Measurements from ENCODE around the gene SPINDOC. TPM values are rescaled to one million over a fixed set of nuclear protein-coding genes. Genes with fewer than 3 reads are reported as not detected.
"Not testable (repeated sequence)": the region's sequence is repeated elsewhere in the genome, so short reads cannot be mapped to it uniquely, and the experiment has no call there.

Gene SPINDOC
- total RNA-seq, 2 donors from 2014 or later: 11.8 to 15.1 TPM

DNA sequence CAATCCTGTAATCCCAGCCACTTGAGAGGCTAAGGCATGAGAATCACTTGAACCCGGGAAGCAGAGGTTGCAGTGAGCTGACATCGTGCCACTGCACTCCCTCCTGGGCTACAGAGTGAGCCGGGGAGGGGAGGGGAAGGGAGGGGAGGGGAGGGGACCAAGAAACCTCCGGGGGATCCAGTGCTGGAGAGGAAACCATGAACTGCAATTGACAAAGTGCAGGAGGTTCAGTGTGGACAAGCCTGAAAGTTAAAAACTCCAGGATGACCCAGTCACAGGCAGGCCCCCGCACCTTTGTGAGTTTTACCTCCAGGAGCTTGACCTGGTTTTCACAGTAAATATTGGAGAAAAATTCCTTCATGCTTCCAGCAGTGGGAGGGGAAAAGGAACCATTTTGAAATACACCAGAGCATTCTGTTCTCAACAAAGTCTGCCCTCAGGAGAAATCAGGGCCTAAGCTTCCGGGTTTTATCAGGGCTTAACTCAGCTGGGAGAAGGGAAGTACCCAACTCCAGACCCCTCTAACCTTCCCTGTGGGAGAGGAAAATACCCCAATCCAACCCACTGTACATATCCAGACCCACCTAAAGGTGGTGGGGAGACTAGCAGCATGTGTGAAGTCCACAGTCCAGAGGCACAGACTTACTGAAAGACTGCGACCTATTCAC lies 29.2 kb upstream of the SPINDOC start:
- intact Hi-C loops (cut with DNase I): no loop called here
- DNase-seq (ENCODE audit: low spot score): no peak

DNA sequence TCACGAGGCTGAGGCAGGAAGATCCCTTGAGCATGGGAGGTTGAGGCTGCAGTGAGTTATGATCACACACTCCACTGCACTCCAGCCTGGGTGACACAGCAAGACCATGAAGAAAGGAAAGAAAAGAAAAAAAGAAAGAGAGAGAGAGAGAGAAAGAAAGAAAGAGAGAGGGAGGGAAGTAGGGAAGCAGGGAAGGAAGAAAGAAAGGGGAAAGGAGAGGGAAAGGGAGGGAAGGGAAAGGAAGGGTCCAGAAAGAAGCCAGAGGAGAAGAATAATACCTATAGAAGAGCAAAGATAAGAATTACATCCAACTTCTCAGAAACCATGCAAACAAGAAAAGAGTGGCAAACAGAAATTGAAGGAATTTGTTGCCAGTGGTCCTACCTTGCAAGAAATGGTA lies 27.4 kb upstream of the SPINDOC start:
- DNase-seq (ENCODE audit: low spot score): no peak
- intact Hi-C loops (cut with DNase I): no loop called here

DNA sequence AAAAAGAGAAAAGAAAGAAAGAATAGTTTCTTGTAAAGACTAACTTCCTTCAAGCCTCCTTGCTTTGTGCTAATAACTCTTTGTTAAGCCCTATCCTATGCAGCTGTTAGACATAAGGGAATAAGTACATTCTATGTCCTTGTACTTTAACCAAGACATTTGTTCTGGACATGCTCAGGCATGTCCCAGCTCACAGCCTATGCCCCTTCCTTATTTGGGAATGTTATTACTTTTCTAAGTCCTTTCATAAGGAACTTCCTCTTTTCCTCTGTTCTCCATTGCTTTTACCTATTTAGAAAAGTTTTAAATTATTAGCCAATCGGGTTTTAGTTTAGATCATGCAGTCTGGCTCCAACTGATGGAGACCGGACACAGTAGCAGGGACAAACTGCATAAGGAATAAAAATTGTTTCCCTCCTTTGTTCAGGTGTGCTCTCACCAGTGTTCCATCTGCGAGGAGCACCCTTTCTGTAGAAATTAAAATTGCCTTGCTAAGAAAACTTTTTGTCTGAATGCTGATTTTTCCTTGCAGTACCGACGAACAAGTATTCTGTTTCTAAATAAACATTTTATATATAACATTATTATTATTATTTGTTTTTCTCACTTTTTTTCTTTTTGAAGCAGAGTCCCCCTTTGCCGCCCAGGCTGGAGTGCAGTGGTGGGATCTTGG lies 21.6 kb upstream of the SPINDOC start:
- DNase-seq (ENCODE audit: low spot score): no peak
- intact Hi-C loops (cut with DNase I): no loop called here

DNA sequence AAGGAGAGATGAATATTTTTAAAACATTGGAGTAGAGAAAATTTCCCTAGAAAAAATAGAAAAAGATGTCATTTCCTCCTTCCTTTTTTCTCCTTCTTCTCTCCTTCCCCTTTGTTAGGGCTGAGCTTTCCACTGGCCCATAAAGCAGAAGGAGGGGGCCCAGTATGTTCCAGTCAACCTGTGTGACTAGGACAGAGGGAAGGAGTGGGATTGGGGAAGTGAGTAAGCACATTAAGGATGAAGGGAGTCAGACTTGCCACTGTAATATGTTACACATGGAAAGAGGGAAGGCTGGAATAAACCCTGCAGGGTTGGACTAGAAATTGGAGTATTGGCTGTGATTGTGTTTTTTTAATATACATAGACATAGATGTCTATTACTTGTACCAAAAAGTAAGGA lies 20.1 kb upstream of the SPINDOC start:
- intact Hi-C loops (cut with DNase I): no loop called here
- no peak for DNase-seq (ENCODE audit: low spot score)

DNA sequence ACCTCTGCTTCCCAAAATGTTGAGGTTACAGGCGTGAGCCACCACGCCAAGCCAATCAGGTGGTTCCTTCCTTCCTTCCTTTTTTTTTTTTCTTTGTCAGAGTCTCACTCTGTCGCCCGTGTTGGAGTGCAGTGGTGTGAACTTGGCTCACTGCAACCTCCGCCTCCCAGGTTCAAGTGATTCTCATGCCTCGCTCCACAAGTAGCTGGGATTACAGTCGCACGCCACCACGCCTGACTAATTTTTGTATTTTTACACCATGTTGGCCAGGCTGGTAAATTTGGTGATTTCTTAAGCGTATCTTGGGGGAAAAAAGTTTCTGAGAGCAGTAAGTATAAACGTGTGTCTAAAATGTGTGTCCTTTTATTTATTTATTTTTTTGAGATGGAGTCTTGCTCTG lies 18.2 kb upstream of the SPINDOC start:
- intact Hi-C loops (cut with DNase I): no loop called here
- no peak for DNase-seq (ENCODE audit: low spot score)

DNA sequence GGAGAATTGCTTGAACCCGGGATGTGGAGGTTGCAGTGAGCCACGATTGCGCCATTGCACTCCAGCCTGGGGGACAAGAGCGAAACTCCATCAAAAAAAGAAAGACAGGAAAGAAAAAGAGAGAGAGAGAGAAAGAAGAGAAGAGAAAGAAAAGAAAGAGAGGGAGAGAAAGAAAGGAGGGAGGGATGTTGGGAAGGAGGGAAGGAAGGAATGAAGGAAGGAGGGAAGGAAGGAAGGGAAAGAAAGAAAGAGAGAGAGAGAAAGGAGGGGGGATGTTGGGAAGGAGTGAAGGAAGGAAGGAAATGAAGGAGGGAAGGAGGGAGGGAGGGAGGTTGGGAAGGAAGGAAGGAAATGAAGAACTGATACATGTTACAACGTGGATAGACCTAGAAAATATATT lies 12.3 kb upstream of the SPINDOC start:
- intact Hi-C loops (cut with DNase I): no loop called here
- no peak for DNase-seq (ENCODE audit: low spot score)

DNA sequence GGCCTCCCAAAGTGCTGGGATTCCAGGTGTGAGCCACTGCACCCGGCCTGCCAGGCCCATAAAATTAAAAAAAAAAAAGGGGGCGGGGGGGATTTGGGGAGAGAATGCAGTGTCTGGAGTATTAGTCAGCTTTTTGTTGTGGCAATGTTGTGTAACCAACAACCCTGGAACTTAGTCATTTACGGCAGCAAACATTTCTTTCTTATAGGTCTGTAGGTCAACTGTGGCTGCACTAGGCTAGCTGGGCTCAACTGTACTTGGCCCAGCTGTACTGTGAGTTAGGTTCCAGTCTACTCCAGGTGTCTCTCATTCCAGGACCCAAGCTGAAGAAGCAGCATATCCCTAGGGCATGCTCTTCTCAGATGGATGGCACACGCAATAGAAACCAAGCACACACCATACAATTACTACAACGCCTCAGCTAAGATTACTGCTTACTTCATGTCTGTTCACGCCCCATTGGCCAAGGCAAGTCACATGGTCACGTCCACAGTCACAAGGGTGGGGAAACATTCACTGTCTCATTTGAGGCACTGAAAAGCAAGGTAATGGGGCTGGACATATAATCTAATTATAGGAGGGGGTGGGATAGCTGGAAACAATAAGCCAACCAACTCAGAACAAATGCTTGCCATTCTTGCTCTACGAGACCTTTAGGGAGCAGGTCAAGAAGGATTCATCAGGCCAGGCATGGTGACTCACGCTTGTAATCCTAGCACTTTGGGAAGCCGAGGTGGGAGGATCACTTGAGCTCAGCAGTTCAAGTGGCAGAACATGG lies 10.4 kb upstream of the SPINDOC start:
- DNase-seq (ENCODE audit: low spot score): peak; percentile 29
- intact Hi-C loops (cut with DNase I): no loop called here

DNA sequence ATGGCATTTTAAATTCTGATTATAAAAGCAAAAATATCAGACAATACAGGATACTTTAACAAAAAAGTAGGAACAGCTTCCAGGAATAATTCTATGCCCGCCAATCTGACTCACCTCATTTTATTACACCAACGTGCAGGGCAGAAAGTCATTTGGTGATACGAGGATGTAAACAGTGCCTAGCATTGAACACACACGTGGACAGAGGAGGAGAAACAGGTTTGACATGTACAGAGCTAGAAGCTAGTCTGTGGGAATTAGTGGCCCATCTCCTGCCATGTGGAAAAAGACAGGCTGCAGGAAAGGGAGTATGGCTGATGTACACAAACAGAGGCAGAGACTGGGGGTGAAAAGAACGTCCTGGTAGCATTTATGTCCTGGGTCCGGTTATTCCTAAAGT lies 9.0 kb upstream of the SPINDOC start:
- intact Hi-C loops (cut with DNase I): no loop called here

DNA sequence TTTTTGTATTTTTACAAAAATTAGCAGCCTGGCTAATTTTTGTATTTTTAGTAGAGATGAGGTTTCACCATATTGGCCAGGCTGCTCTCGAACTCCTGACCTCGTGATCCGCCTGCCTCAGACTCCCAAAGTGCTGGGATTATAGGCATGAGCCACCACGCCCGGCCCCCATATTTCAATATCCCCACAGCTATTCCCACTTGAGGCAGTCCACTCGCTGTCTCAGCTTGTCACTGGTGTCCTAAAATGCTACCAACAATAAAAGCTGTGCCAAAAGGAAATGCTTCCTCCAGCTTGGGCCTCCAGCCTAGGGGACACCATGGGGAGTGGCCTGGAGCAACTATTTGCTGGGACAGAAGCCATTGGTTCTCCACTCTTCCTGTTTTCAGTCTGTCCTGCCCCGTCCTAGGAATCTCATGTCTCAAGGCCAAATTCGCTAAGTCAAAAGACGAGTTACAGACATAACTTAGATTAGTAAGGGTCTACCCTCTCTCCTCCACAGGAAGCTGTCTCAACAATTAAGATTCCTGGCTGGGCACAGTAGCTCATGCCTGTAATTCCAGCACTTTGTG lies 7.3 kb upstream of the SPINDOC start:
- no peak for DNase-seq (ENCODE audit: low spot score)
- intact Hi-C loops (cut with DNase I): no loop called here

More for the DNA sequence above, 9.0 kb upstream of the SPINDOC start:
- no peak for DNase-seq (ENCODE audit: low spot score)

DNA sequence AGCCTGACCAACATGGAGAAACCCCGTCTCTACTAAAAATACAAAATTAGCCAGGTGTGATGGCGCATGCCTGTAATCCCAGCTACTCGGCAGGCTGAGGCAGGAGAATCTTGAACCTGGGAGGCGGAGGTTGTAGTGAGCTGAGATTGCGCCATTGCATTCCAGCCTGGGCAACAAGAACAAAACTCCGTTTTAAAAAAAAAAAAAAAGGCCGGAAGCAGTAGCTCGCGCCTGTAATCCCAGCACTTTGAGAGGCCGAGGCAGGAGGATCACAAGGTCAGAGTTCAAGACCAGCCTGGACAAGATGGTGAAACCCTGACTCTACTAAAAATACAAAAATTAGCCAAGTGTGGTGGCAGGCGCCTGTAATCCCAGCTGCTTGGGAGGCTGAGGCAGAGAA lies 2.9 kb upstream of the SPINDOC start:
- intact Hi-C loops (cut with DNase I); DNase-seq (ENCODE audit: low spot score): not testable (repeated sequence)

DNA sequence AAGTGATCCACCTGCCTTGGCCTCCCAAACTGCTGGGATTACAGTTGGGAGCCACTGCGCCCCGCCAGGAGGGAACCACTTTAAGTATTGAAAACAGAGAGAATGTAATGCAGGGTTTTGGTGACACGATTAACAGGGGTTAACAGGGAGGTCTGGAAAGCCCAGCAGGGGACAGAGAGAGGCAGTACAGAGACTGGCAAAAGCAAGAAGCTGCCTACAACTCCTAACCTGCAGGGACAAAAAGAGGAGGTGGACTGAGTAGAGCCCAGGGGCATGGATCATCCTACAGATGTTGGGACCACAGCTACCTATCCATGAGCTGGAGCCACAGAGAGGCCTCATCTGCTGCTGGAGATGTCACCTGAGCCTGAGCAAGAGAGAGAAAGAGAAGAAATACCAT lies 1.7 kb upstream of the SPINDOC start:
- intact Hi-C loops (cut with DNase I): no loop called here
- no peak for DNase-seq (ENCODE audit: low spot score)

DNA sequence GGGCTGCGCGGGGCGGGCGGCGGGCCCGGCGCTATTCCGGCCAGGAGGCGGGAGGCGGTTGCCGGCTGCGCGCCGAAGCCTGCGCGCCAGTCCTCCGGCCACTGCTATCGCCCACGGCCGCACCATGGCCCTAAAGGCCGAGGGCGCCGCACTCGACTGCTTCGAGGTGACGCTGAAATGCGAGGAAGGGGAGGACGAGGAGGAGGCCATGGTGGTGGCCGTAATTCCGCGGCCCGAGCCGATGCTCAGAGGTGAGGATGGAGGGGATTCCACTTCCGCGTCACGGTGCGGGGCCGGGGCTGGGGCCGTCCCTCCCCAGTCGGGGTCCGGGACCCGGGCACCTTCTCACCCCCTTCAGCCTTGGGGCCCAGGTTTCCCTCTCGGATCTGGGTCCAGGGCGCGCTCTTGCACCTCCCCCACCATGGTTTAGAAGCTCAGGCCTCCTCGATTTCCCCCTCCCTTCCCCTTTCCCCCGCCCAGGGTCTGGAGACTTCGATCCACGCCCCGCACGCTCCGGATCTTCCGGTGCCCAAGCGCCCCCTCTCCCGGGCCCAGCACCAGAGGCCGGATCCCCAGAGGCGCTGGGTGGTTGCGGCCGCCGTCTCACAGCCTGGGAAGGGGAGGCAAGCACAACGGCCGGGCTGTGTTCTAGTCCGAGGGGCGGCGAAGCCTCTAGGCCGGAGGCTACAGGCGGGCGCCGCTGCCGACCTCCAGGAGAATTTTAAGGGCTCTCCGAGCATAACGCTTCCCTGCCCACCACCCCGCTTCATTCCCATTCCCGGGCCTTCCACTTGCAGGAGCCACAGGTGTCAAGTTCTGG lies 517 bp downstream of the SPINDOC start:
- DNase-seq (ENCODE audit: low spot score): peak; percentile 87
- intact Hi-C loops (cut with DNase I): no loop called here

DNA sequence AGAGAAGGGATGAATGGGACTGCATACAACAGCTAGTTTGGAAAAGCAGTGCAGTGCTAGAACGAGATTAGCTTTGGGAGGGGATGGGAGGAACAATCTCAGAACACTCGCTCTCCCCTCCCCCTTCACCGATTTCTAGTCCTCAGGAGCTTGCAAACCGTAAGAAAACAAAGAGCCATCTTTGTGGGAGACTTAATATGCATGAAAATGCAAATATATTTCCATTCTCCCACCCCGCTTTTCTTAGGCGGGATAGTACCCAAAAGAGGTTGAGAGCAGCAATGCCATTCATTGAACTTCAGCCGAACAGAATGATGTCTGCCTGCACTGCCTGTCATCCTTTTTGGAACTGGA lies 1.1 kb downstream of the SPINDOC start:
- intact Hi-C loops (cut with DNase I): no loop called here
- no peak for DNase-seq (ENCODE audit: low spot score)

DNA sequence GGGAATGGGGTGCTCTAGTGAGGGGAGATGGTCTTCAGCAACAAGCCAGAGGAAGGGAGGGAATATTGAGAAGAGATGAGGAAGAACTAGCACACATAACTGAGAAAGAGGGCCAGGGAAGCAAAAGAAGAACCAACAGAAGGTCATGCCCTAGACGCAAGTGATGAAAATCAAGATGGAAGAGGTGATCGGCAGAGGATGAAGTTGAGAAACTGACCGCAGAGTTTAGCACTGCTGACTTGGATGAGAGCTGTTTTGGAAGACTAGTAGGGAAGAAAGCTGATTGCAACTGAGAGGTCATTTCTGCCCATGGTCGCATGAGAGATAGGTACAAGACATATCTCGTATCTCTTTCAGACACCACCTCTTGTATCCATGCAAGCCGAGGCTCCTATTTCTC lies 2.9 kb downstream of the SPINDOC start:
- intact Hi-C loops (cut with DNase I): no loop called here
- DNase-seq (ENCODE audit: low spot score): no peak

DNA sequence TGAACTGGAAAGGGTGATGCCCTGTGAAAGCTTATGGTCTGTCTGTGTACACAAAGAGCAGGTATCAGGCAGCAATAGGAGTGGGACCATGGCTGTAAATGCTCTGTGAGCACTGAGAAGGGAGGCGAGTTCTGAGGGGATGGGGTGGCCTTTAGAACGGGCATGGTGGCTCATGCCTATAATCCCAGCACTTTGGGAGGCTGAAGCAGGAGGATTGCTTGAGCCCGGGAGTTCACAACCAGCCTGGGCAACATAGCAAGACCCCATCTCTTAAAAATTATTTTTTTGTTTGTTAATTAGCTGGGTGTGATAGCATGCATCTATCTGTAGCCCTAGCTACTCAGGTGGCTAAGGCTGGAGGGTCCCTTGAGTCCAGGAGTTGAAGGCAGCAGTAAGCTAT lies 3.5 kb downstream of the SPINDOC start:
- DNase-seq (ENCODE audit: low spot score): no peak
- intact Hi-C loops (cut with DNase I): no loop called here

DNA sequence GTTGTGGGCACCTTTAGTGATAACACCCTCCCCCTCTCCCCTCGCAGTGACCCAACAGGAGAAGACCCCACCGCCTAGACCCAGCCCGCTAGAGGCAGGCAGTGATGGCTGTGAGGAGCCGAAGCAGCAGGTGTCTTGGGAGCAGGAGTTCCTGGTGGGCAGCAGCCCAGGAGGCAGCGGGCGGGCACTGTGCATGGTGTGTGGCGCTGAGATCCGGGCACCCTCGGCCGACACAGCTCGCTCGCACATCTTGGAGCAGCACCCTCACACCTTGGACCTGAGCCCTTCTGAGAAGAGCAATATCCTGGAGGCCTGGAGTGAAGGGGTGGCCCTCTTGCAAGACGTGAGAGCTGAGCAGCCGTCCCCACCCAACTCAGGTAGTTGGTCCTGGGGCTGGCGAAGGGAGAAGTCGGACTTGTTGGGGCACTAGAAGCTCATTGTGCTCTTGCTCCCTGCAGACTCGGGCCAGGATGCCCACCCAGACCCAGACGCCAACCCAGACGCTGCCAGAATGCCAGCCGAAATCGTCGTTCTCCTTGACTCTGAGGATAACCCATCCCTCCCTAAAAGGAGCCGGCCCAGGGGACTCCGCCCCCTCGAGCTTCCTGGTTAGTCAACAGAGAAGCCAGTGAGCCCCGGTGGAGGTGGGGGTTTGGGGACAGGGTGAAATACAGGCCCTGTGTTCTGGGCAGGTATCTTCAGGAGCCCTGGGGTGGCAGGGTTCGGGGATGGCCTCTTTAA lies 4.7 kb downstream of the SPINDOC start:
- DNase-seq (ENCODE audit: low spot score): no peak
- intact Hi-C loops (cut with DNase I): no loop called here

DNA sequence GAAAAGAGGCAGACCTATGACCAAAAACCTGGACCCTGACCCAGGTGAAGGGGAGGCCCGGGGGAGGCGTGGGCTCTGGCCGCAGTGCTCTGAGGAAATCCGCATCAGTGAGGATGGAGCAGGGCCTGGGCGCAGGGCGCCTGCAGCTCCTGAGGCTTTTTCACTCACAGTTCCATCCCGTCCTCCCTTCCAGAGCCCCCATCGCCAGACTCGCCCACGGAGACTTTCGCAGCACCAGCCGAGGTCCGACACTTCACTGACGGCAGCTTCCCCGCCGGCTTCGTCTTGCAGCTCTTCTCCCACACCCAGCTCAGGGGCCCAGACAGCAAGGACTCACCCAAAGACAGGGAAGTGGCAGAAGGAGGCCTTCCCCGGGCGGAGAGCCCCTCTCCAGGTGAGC lies 5.4 kb downstream of the SPINDOC start:
- intact Hi-C loops (cut with DNase I): no loop called here
- DNase-seq (ENCODE audit: low spot score): no peak

DNA sequence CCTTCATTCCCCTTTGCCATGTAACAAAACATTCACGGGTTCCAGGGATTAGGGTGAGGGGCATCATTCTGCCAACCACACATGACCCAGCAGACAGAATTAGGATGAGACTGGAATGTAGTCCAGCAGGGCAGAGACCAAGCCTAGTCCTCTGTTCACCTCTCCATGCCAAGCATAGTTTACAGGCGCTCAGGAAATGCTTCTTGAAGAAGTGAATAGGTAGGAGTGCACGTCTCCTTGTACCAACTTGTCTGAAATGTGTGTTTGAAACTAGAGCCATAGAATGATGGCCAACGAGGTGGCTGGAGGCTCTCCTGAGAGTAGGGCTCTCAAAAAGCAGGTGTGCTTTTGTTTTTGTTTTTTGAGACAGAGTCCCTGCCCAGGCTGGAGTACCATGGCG lies 8.2 kb downstream of the SPINDOC start:
- intact Hi-C loops (cut with DNase I): no loop called here
- DNase-seq (ENCODE audit: low spot score): no peak

Data from posterior vena cava (tissue), 2 donors.